Natural killer cell (primary cell): Measurements from ENCODE around the gene SRP68. TPM values are rescaled to one million over a fixed set of nuclear protein-coding genes. Genes with fewer than 3 reads are reported as not detected.

Experiments
- ATAC-seq, 3 donors: fragments of 150-1000 bp in 2 of 3; fragments of 200-7000 bp in 1 of 3; cut with Tn5 transposase; 1 replicate in 1 of 3; 2 replicates in 2 of 3; pipeline ENCODE4 v1.10.0; 2021; ENCODE audit warnings: mild to moderate bottlenecking in 2 of 3, moderate library complexity in 2 of 3
- DNase-seq, 2 donors: peaks; one replicate each; pipeline versions ENCODE4 v3.0.0 to v3.0.0-alpha.2; 2013 to 2021; ENCODE audit warnings: mixed read lengths in 1 of 2
- H3K27ac ChIP-seq: one replicate; pipeline ENCODE4 v1.5.1; 2013; ENCODE audit warnings: mild to moderate bottlenecking, low read length
- H3K27me3 ChIP-seq: one replicate; pipeline ENCODE4 v1.6.1; 2013; ENCODE audit warnings: low read length; ENCODE audit not compliant: control insufficient read depth, insufficient read depth
- H3K36me3 ChIP-seq: one replicate; pipeline ENCODE4 v1.6.1; 2013; ENCODE audit warnings: low read length; ENCODE audit not compliant: control insufficient read depth, insufficient read depth
- H3K4me1 ChIP-seq: one replicate; pipeline ENCODE4 v1.6.1; 2013; ENCODE audit warnings: low read length; ENCODE audit not compliant: control insufficient read depth, insufficient read depth
- H3K4me3 ChIP-seq: one replicate; pipeline ENCODE4 v1.5.1; 2013; ENCODE audit warnings: low read length
- H3K9me3 ChIP-seq: one replicate; pipeline ENCODE4 v1.6.1; 2013; ENCODE audit warnings: low read length; ENCODE audit not compliant: control insufficient read depth, insufficient read depth
- H3K27ac Mint-ChIP-seq, 2 donors: one replicate each; pipeline ENCODE4 v1.8.0; 2022; ENCODE audit warnings: mild to moderate bottlenecking in 2 of 2, mixed read lengths in 2 of 2, moderate library complexity in 1 of 2
- H3K27me3 Mint-ChIP-seq, 2 donors: one replicate each; pipeline ENCODE4 v1.8.0; 2022; ENCODE audit warnings: low read depth in 2 of 2, mixed read lengths in 2 of 2
- H3K36me3 Mint-ChIP-seq: one replicate; pipeline ENCODE4 v1.8.0; 2022; ENCODE audit warnings: mixed read lengths
- H3K4me1 Mint-ChIP-seq, 2 donors: one replicate each; pipeline ENCODE4 v1.8.0; 2022; ENCODE audit warnings: mixed read lengths in 2 of 2
- H3K4me3 Mint-ChIP-seq: one replicate; pipeline ENCODE4 v1.8.0; 2022; ENCODE audit warnings: mild to moderate bottlenecking, moderate library complexity, mixed read lengths
- H3K9me3 Mint-ChIP-seq, 2 donors: one replicate each; pipeline ENCODE4 v1.8.0; 2022; ENCODE audit warnings: mixed read lengths in 2 of 2
- WGBS: methylation state at CpG from one replicate; pipeline ENCODE4 v1.1.7; 2013; ENCODE audit warnings: missing lambda C conversion rate; ENCODE audit not compliant: insufficient coverage; 5-methylcytosine and 5-hydroxymethylcytosine counted together
- intact Hi-C: fragments of 100-400 bp; cut with micrococcal nuclease; formaldehyde crosslinking; loops from one replicate; pipeline ENCODE4 v1.14.2; 2022
- total RNA-seq, 4 donors: library from RNA; stranded (reverse); fragments of 120-200 nt in 1 of 4; gene quantifications; one replicate each; pipeline versions ENCODE4 v1.2.3 to v1.2.4, GENCODE V29; 2013 to 2022
- TF ChIP-seq, protein P1 (sequence below): fragments of 200-600 bp; IDR thresholded peaks from one replicate; pipeline ENCODE4 v1.8.0; 2022; ENCODE audit warnings: antibody characterized with exemption

The SRP68 gene
- total RNA-seq, 3 donors from 2014 or later (not counting 1 experiment from before 2014, with no cell fraction given) = 57.8 to 74.4 (median 70.7) TPM

DNA sequence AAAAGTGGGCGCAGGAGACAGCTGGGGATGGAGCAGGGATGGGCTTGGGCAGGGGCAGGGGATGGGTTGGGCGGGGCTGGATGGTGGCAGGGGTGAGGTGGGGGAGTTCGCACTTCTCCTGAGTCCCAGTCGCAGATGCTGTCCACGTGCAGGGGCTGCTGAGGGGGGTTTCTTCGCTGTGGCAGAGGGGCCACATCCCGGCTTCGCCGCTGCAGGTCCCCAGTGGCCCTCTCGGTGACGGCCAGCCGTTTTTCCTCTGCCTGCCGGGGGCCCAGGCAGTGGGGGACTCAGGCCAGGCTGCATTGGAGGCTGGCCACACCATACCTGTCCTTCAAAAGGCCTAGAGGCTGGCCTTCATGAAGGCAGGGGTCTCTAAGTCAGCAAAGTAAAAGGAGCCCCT, 53.5 kb downstream of the SRP68 start:
- Mint-ChIP-seq H3K27me3 (no peaks in the 10 kb centered on the region), H3K4me3 (no peak overlapping the region), H3K4me1 (peaks cover 0 to 12% of the 10 kb centered on the region in 2 donors), H3K9me3 (no peaks in the 10 kb centered on the region), H3K27ac (no peak overlapping the region), H3K36me3 (no peaks in the 10 kb centered on the region)
- Histone ChIP-seq H3K9me3 (no peaks in the 10 kb centered on the region), H3K27me3 (no peaks in the 10 kb centered on the region), H3K4me3 (no peak overlapping the region), H3K27ac (no peak overlapping the region), H3K36me3 (no peaks in the 10 kb centered on the region), H3K4me1 (peaks cover 8% of the 10 kb centered on the region)
- WGBS = 94% methylated on average over 13 of the region's 13 CpGs
- ATAC-seq (no peak), DNase-seq (no peak)
- intact Hi-C loops = no loop called here
- TF ChIP-seq, protein P1, sequence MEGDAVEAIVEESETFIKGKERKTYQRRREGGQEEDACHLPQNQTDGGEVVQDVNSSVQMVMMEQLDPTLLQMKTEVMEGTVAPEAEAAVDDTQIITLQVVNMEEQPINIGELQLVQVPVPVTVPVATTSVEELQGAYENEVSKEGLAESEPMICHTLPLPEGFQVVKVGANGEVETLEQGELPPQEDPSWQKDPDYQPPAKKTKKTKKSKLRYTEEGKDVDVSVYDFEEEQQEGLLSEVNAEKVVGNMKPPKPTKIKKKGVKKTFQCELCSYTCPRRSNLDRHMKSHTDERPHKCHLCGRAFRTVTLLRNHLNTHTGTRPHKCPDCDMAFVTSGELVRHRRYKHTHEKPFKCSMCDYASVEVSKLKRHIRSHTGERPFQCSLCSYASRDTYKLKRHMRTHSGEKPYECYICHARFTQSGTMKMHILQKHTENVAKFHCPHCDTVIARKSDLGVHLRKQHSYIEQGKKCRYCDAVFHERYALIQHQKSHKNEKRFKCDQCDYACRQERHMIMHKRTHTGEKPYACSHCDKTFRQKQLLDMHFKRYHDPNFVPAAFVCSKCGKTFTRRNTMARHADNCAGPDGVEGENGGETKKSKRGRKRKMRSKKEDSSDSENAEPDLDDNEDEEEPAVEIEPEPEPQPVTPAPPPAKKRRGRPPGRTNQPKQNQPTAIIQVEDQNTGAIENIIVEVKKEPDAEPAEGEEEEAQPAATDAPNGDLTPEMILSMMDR = no peak

DNA sequence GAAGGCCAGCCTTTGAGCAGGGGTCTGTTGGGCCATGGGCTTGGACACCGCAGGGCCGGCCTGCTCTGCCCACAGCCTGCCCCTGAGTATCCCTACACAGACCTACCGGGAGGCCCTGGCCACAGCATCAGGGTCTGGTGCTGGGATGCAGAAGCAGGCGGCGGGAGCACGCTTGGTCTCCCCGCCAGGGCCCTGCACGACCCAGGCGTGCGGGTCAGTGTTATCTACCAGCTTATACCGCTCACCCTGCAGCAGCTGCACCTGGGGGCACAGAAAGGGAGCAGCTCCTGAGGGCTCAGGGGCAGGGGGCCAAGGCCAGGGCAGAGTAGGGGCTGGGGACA, 54.0 kb downstream of the SRP68 start:
- intact Hi-C loops = no loop called here
- Mint-ChIP-seq H3K4me1 (peaks cover 0 to 13% of the 10 kb centered on the region in 2 donors), H3K27me3 (no peaks in the 10 kb centered on the region), H3K9me3 (no peaks in the 10 kb centered on the region), H3K36me3 (no peaks in the 10 kb centered on the region), H3K4me3 (no peak overlapping the region), H3K27ac (no peak overlapping the region)
- 94% methylated on average over 11 of the region's 11 CpGs for WGBS
- no peak overlapping the region for H3K27ac ChIP-seq
- DNase-seq (no peak), ATAC-seq (no peak)
- H3K4me3 ChIP-seq = no peak overlapping the region
- H3K4me1 ChIP-seq = peaks cover 8% of the 10 kb centered on the region
- H3K27me3 ChIP-seq = no peaks in the 10 kb centered on the region
- no peaks in the 10 kb centered on the region for H3K36me3 ChIP-seq
- TF ChIP-seq, protein P1 = no peak
- no peaks in the 10 kb centered on the region for H3K9me3 ChIP-seq

DNA sequence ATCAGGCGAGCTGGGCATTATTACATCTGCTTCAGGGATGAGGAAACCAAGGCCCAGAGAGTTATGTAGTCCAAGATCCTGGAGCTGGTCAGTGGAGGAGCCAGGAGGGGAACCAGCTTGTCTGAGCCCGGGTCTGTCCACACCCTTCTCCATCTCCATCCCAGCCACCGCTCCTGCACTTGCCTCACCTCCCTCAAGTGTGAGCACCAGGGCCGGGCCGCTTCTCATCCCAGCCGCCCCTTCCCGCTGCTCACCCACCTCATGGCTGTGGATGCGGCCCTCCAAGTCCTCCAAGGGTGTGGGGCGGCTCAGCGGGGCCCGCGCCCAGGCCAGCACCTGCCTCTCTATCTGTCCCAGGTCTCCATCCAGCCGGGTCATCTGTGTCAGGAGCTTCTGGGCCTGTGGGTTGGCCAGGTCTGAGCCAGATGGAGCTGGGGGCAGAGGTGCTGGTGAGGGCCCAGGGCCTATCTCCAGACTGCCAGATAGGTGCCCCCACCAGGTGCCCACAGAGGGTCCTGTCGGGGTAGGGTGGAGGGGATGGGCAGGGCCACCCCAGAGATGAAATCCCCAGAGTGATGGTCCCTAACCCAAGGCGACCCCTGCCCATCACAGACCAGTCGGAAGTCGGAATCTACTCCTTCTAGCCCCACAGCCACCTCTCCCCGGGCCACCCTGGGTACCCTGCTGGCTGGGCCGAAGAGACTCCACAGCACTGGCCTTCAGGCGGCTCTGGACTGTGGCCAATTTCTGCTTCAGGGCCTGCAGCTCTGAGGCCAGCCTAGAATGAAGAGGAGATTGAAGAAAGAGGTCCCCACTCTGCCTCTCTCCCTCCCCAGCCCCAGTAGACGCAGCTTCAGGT, 54.6 kb downstream of the SRP68 start:
- WGBS = 90% methylated on average over 21 of the region's 21 CpGs
- Mint-ChIP-seq H3K4me1 (peaks cover 0 to 13% of the 10 kb centered on the region in 2 donors), H3K27me3 (no peaks in the 10 kb centered on the region), H3K4me3 (no peak overlapping the region), H3K27ac (no peak overlapping the region), H3K36me3 (no peaks in the 10 kb centered on the region), H3K9me3 (no peaks in the 10 kb centered on the region)
- ATAC-seq (no peak), DNase-seq (no peak)
- Histone ChIP-seq H3K27ac (no peak overlapping the region), H3K4me3 (no peak overlapping the region), H3K36me3 (no peaks in the 10 kb centered on the region), H3K9me3 (no peaks in the 10 kb centered on the region), H3K4me1 (peaks cover 8% of the 10 kb centered on the region), H3K27me3 (no peaks in the 10 kb centered on the region)
- TF ChIP-seq, protein P1 = no peak
- intact Hi-C loops = no loop called here

DNA sequence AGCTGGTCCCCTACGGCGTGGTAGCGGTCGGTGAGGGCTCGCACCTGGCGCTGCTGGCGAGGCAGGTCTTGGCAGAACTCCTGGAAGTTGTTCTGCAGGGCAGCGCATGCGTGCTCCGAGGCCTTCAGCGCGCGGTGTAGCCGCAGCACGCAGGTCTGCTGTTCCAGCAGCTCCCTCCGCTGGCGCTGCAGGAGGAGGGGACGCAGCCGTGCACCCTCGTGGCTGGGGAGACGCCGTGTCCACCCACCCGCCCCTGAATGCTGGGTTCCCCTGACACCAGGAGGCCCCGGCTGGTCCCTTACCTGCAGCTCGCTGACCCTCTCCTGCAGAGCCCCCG, 57.4 kb downstream of the SRP68 start:
- intact Hi-C loops = loop anchor here (1.0 kb wide), 1 partner anchor 284 kb away; no protein-coding TSS in a partner anchor

More for the DNA sequence above, 57.4 kb downstream of the SRP68 start:
- Mint-ChIP-seq H3K4me3 (no peak overlapping the region), H3K4me1 (peaks cover 0 to 9% of the 10 kb centered on the region in 2 donors), H3K36me3 (no peaks in the 10 kb centered on the region), H3K9me3 (no peaks in the 10 kb centered on the region), H3K27ac (no peak overlapping the region), H3K27me3 (no peaks in the 10 kb centered on the region)
- Histone ChIP-seq H3K27me3 (no peaks in the 10 kb centered on the region), H3K36me3 (no peaks in the 10 kb centered on the region), H3K9me3 (no peaks in the 10 kb centered on the region), H3K4me3 (no peak overlapping the region), H3K27ac (no peak overlapping the region), H3K4me1 (peaks cover 8% of the 10 kb centered on the region)
- 86% methylated on average over 26 of the region's 26 CpGs for WGBS
- TF ChIP-seq, protein P1 = no peak
- DNase-seq (no peak), ATAC-seq (no peak)
